ENCODE results near the gene ZNF780A. TPM values are rescaled to one million over a fixed set of nuclear protein-coding genes. Genes with fewer than 3 reads are reported as not detected.

The ZNF780A gene
- total and polyA plus RNA-seq, 2 donors (not counting 1 experiment from before 2014, with no cell fraction given) = 14.7 to 17.3 TPM

- Histone ChIP-seq H3K36me3 (ENCODE audit: control insufficient read depth, insufficient read depth, low read length) (no peaks in the 10 kb centered on the region), H3K4me2 (ENCODE audit: extremely low read depth, insufficient read depth, low read length) (no peak overlapping the region), H3K27me3 (ENCODE audit: control insufficient read depth, insufficient read depth, low read length) (no peaks in the 10 kb centered on the region), H3K9ac (ENCODE audit: insufficient read depth, low read length) (no peak overlapping the region), H3K4me3 (replicated peaks in 1 of 4; ENCODE audit: control extremely low read depth in 1 of 4, insufficient read depth in 1 of 4, low read depth in 3 of 4, low read length in 4 of 4) (no peak overlapping the region), H3K9me3 (ENCODE audit: control insufficient read depth, insufficient read depth, low read depth, low read length) (no peaks in the 10 kb centered on the region), H4K20me1 (ENCODE audit: control insufficient read depth, extremely low read depth, insufficient read depth, low read length) (no peaks in the 10 kb centered on the region), H3K4me1 (ENCODE audit: control insufficient read depth, extremely low read depth, insufficient read depth, low read length) (no peaks in the 10 kb centered on the region), H3K79me2 (ENCODE audit: control insufficient read depth, insufficient read depth, low read length) (no peaks in the 10 kb centered on the region), H2AFZ (ENCODE audit: low read length) (no peak overlapping the region), H3K27ac (ENCODE audit: insufficient read depth, low read length) (no peak overlapping the region)
- TF ChIP-seq EZH2 (IDR thresholded peaks at IDR 0.05; ENCODE audit: low read length, missing control alignments) (no peak), CTCF (conservative IDR thresholded peaks at IDR 0.05 in 1 of 2, IDR thresholded peaks at IDR 0.05 in 1 of 2; ENCODE audit: low read depth in 1 of 2, low read length in 2 of 2) (no peak)
- no peak for DNase-seq (ENCODE audit: low read depth in 2 of 2)
Observed at GRCh38 chr19:40033989-40034560, 56.7 kb downstream of the ZNF780A start.

- Histone ChIP-seq H3K27ac (ENCODE audit: insufficient read depth, low read length) (no peak overlapping the region), H2AFZ (ENCODE audit: low read length) (no peak overlapping the region), H3K4me1 (ENCODE audit: control insufficient read depth, extremely low read depth, insufficient read depth, low read length) (no peaks in the 10 kb centered on the region), H4K20me1 (ENCODE audit: control insufficient read depth, extremely low read depth, insufficient read depth, low read length) (no peaks in the 10 kb centered on the region), H3K4me2 (ENCODE audit: extremely low read depth, insufficient read depth, low read length) (no peak overlapping the region), H3K36me3 (ENCODE audit: control insufficient read depth, insufficient read depth, low read length) (no peaks in the 10 kb centered on the region), H3K9me3 (ENCODE audit: control insufficient read depth, insufficient read depth, low read depth, low read length) (no peaks in the 10 kb centered on the region), H3K4me3 (replicated peaks in 1 of 4; ENCODE audit: control extremely low read depth in 1 of 4, insufficient read depth in 1 of 4, low read depth in 3 of 4, low read length in 4 of 4) (no peak overlapping the region), H3K27me3 (ENCODE audit: control insufficient read depth, insufficient read depth, low read length) (no peaks in the 10 kb centered on the region), H3K9ac (ENCODE audit: insufficient read depth, low read length) (no peak overlapping the region), H3K79me2 (ENCODE audit: control insufficient read depth, insufficient read depth, low read length) (no peaks in the 10 kb centered on the region)
- DNase-seq (ENCODE audit: low read depth in 2 of 2) = no peak
- no peak for TF ChIP-seq EZH2 (IDR thresholded peaks at IDR 0.05; ENCODE audit: low read length, missing control alignments)
Observed at GRCh38 chr19:40026597-40026970, 64.2 kb downstream of the ZNF780A start.

GRCh38 chr19:40025938-40026596 lies 64.7 kb downstream of the ZNF780A start:
- Histone ChIP-seq H3K4me3 (replicated peaks in 1 of 4; ENCODE audit: control extremely low read depth in 1 of 4, insufficient read depth in 1 of 4, low read depth in 3 of 4, low read length in 4 of 4) (no peak overlapping the region), H3K9me3 (ENCODE audit: control insufficient read depth, insufficient read depth, low read depth, low read length) (no peaks in the 10 kb centered on the region), H3K9ac (ENCODE audit: insufficient read depth, low read length) (no peak overlapping the region), H2AFZ (ENCODE audit: low read length) (no peak overlapping the region), H3K79me2 (ENCODE audit: control insufficient read depth, insufficient read depth, low read length) (no peaks in the 10 kb centered on the region), H3K36me3 (ENCODE audit: control insufficient read depth, insufficient read depth, low read length) (no peaks in the 10 kb centered on the region), H4K20me1 (ENCODE audit: control insufficient read depth, extremely low read depth, insufficient read depth, low read length) (no peaks in the 10 kb centered on the region), H3K27ac (ENCODE audit: insufficient read depth, low read length) (no peak overlapping the region), H3K4me1 (ENCODE audit: control insufficient read depth, extremely low read depth, insufficient read depth, low read length) (no peaks in the 10 kb centered on the region), H3K4me2 (ENCODE audit: extremely low read depth, insufficient read depth, low read length) (no peak overlapping the region), H3K27me3 (ENCODE audit: control insufficient read depth, insufficient read depth, low read length) (no peaks in the 10 kb centered on the region)
- TF ChIP-seq CTCF (conservative IDR thresholded peaks at IDR 0.05 in 1 of 2, IDR thresholded peaks at IDR 0.05 in 1 of 2; ENCODE audit: low read depth in 1 of 2, low read length in 2 of 2) (no peak), EZH2 (IDR thresholded peaks at IDR 0.05; ENCODE audit: low read length, missing control alignments) (no peak)
- DNase-seq (ENCODE audit: low read depth in 2 of 2) = no peak
